Umbilical cord (tissue), 2 donors: ENCODE measurements around the gene C14orf132. TPM values are rescaled to one million over a fixed set of nuclear protein-coding genes. Genes with fewer than 3 reads are reported as not detected.

Source experiments
- DNase-seq: peaks from one replicate; pipeline ENCODE4 v3.0.0-alpha.2; 2015; ENCODE audit warnings: low spot score
- total RNA-seq: library from RNA; depleted of rRNA; stranded (reverse); fragments of >200 nt; gene quantifications from one replicate; pipeline ENCODE4 v1.2.3, GENCODE V29; 2014; ENCODE audit warnings: low replicate concordance; ENCODE audit not compliant: insufficient read depth

Gene C14orf132
- total RNA-seq, 1 donor from 2014 or later: 15.2 TPM

DNA sequence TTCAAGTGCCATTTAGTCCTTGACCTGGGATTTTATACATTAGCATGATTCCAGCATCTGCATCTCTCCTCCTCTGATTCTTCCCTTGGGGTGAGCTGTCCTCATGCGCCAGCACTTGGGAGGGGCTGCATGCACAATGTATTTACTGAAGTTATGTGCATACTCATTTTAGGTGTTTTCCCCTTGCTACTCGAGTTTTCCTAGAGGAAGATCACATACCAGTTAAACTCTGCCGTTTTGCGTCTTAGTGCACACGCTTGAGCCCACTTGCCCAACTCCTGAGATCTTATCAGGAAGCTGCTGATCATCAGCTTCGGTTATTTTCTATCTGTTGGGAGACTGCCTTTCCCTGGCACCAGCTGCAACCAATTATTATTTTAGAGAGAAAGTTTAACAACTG lies 78.8 kb downstream of the C14orf132 start:
- no peak for DNase-seq

DNA sequence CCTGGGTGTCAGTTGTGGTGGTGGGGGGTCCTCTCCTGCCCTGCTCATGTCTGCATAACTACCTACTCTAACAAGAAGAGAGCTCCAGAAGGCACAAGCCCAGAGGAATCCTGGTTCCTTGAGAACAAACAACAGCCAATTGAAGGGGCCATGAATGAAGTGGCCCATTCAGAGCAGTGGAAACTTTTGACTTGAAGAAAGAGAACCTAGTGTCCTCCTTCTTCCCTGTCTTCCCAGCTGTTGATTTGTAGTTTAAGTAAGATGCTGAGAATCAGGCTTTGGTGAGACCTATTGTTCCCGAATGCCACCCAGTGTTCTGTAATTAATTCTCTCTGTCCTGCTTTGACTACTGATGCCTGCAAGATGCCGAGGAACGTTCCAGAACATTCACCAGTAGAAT lies 79.2 kb downstream of the C14orf132 start:
- no peak for DNase-seq

DNA sequence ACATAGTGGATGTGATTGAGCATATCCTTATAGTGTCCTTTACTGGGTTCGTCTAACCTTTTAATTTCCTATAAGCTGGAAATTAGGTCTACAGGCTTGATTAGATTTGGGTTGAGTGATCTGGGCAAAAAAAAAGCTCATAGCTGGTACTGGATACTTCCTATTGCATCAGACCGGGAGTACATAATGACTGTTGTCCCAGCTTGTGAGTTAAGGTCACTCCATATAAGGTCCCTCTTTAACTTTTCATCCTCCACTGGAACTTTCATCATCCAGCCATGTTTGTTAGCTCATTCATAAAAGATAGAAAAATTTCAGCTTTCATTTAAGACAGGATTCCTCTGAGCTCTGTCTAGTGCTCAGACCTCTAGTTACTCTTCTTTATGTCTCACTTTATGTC lies 80.8 kb downstream of the C14orf132 start:
- DNase-seq: no peak

DNA sequence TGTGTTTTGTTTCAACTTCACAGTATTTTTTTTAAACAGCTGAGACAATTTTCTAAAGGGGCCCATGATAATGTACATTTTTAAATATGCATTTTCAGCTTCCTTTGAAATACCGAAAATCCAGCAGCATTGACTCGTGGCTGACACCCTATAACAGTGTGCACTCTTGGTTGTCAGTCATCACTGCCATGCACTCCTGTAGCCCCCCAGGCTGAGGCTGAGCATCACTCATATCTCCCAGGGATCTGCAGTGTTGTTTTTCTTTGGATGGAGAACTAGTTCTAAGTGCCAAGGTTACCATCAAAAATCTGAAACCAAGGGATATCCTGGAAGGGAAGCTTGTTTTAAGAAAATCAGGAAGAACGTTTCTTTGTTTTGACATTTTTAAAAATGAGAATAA lies 81.2 kb downstream of the C14orf132 start:
- no peak for DNase-seq

DNA sequence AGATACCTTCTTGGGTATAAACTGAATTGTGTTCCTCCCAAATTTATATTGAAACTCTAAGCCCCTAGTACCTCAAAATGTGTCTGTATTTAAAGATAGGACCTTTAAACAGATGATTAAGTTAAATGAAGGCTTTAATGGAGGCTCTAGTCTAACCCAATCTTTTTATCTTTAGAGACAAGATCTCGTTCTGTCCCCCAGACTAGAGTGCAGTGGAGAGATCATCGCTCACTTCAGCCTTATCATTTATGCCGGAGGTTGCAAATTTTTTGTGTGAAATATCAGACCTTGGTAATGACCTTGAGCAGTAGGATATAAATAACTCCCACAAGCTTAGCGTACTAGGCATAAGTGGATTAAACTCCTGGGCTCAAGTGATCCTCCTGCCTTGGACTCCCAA lies 81.8 kb downstream of the C14orf132 start:
- peak; percentile 40 for DNase-seq

DNA sequence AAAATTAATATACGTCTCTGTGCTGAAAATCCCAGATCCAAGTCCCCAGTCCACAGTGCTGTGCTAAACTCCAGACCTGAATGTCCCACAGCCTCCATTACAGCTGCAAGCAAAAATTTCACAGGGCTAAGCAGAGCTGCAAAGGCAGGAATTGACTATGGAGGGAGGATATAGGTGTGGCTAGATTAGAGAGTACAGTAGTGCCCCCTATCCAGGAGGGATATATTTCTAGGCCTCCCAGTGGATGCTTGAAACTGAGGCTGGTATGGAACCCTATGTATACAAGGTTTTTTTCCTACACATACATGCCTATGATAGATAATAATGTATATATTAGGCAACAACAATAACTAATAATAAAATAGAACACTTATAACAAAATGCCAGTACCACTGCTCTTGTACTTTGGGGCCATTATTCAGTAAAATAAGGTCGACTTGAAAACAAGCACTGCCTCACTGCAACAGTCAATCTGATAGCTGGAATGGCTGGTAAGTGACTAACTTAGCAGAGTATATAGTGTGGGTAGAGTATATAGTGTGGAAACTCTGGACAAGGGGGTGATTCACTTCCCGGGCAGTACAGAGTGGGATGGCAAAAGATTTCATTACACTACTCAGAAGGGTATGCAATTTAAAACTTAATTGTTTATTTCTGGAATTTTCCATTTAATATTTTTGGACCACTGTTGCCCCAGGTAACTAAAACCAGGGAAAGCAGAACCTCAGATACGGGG lies 82.7 kb downstream of the C14orf132 start:
- DNase-seq: no peak

DNA sequence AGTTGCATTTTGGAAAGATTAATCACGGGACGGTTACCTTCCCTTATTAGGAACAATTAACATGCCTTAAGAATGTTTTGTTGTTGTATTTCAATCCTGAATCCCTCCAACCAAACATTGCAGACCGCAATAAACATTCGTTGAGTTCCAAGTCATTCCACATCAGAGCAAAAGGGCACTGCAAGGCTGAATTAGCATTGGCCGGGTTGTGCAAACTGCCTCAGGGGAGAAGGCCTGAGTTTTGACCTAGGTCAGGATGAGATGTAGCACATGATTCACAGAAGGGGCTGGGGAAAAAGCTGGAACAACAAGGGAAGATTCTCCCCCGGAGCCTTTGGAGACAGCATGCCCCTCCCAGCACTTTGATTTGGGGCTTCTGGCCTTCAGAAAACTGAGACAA lies 83.3 kb downstream of the C14orf132 start:
- DNase-seq: no peak

DNA sequence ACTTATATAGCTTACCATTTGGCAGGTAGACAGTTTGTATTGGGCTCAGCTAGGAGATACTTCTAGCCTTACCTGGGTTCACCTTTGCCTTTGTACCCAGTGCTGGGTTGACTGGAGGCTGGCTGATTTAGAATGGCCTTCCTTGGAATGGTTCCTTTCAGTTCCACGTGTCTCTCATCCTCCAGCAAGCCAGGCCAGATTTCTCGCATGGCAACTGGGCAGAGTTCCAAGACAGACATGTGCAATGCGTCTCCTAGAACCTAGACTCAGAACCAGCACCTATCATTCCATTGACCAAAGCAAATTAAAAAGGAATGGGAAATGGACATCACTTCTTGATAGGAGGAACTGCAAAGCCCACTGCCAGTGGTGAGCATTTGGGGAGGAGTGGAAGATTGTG lies 86.4 kb downstream of the C14orf132 start:
- DNase-seq: peak; percentile 43

DNA sequence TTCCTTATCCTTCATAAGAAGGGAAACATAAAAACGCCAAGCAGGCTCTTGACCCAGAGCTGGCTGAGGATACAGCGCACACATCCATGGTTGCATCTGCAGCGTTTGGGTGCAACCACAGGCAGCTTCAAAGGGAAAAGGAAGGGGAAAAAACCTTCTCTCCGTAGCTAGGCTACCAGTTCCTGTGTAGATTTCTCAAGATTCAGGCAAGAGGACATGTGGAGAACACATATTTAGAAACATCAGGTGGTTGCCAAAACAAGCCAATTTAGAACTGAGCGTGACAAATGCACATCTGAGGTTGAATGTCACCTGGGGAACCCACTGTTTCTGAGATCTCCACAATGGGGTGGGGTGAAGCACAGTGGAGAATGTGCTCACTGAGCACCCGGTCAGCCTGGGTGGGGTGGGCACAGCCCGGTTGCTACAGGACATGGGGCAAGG lies 87.2 kb downstream of the C14orf132 start:
- no peak for DNase-seq

DNA sequence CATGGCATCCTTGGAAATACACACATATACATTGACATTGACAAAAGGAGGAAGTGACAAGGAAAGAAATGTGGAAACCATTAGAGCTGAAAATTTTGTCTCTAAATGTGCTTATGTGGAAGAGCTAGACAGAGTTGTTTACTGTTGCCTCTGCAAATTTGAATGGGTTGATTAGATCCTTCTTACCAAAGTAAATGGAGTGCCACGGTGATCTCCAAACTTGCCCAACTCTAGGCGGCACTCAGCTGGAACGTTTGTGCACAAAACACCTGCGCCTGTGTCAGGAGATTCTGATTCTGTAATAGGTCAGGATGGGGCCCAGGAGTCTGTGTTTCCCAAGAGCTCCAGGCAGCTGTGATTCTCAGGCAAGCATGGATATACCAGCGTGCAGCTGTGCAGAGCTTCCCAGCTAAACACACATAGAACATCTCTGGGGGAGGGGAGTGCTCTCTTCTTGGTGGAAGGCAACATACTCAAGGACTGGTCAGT lies 87.7 kb downstream of the C14orf132 start:
- no peak for DNase-seq

DNA sequence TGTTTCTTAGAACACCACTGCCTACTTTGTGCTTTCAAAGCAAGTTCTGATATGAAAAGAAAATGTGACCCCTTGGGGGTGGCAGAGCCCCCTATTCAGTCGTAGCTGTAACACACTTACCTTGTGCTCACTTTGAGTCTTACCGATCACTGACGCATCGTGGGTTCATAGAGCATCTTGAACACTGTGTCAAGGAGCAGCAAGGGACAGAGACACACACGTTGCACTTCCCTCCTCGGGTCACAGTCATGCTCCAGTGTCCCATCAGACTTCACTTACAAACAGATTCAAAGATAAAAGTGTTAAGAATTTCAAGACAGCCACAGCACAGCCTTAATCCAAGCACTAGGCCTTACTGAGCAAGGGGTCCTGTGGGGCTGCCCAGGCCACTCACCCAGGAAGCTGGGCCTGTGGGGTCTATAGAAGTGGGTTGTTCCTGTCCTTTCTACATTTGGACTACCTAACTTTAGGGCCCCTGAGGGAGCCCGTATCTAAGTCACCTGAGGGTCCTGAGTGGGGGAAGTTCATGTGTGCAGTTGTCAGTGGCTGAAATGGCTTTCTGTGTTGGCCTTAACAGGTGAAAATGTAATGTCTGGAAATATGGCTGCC lies 90.1 kb downstream of the C14orf132 start:
- DNase-seq: no peak

DNA sequence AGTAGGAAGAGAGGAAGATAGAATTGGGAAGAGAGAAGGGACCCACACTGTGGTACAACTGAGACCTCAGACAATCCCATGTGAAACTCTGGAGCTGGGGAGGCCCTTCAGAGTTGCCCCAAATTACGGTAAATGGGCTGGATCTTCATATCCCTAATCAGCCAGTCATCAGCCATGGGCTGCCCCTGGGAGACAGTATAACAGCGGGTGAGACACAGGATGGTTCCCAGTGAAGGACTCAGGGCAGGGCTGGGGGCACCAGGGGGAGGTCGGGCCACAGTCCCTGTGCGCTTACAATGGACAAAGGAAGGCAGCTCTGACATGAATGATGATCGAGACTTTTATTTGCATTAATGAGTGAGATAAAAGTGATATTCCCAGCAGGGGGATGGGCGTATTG lies 91.2 kb downstream of the C14orf132 start:
- no peak for DNase-seq

DNA sequence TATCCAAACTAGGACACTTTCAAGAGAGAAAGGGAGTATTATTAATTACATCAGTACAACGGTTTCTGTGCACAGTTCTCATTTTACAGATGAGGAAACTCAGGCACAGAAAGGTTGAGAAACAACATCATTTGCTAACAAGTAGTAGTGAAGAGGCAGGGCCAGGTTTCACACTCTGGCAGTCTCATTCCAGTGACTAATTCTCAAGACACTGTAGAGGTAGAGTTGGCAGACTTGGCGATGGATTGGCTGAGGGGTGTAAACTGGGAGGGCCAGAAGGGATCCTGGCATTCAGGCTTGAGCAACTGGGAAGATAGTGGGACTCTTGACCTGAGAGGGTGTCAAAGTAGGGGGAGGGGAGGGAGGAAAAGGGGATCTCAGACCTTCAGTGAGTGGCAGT lies 91.7 kb downstream of the C14orf132 start:
- no peak for DNase-seq

DNA sequence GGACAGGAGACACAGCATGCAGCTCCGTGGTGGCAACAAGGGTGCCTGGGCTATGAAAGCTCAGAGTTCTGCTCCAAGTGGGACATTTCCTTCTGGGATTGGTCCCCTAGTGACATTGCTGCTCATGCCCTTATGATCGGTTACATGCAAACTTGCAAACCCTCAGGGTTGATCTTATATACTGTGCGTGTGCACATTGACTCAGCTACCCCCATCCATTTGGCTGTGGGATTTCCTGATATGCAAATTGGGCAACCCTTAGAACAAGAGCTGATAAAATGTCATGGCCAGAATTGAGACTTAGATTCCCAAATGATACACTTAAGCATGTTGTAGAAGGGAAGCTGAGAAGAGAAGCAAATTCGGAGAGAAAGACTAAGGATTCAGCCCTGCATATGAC lies 92.7 kb downstream of the C14orf132 start:
- no peak for DNase-seq

DNA sequence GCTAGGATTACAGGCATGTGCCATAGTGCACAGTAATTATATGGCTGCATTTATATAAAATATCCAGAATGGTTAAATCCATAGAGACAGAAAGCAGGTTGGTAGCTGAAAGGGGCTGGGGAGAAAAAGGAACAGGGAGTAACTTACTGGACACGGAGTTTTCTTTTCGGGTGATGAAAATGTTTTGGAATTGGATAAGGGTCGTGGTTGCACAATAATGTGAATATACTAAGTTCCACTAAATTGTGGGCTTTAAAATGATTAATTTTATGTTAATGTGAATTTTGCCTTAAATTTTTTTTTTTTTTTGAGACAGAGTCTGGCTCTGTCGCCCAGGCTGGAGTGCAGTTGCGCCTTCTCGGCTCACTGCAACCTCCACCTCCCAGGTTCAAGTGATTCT lies 95.3 kb downstream of the C14orf132 start:
- no peak for DNase-seq

DNA sequence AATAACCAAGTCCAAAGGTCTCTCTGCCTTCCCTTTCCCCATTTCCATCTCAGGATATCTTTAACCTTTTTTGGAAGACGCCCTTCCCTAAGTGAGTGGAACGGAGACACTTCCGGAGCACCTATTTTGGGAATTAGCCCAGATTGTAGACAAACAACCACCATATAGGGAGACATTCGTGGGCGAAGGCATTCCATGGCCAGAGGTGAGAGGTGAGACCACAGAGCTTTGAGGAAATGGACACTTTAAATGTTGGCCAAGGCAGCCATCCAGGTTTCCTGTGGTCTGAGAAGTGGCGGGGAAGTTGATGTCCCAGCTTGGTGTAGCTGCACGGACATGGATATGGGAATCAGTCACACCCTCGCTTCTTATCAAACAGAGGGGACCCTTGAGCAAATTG lies 96.1 kb downstream of the C14orf132 start:
- no peak for DNase-seq

DNA sequence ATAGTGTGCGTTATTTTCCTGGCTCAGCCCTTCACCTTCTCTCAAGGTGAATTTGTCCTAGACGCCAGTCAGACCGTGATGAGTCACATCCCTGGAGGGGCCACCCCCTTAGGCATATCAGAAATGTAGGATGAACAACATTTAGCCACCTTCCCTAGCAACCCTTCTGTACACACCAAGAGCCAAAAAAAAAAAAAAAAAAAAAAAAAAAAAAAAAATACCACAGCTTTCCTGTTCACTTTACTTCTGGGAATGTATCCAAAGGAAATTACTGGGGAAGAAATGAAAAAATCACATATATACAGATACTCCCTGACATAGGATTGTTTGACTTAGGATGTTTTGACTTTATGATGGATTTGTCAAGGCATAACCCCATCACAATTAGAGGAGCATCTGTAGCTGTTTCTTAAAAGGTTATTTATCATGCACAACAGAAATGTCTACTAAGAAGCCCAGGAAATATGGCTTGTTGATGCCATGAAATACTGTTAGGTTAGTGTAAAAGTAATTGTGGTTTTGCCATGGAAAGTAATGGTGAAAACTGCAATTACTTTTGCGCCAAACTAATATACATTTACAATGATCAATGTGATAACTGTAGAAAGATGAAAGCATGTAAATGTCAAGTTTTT lies 97.3 kb downstream of the C14orf132 start:
- peak; percentile 70 for DNase-seq

DNA sequence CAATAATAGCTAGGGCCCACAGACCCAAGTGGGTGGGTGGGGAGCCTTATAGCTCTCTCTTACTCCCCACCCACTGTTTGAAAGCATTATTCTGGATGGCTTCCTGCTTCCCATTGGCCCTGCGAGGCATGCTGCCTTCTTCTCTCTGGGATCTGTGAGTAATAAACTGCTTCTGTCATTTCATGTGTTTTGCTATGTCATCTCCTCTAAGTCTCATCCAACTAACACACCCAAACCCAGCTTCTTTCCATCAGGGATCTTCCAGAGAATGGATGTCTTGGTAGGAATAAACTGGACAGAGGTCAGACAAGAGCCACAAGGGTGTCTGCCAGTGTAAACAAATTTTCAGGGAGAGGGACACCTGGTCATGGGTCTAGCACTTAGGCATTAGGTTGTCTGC lies 99.1 kb downstream of the C14orf132 start:
- no peak for DNase-seq

DNA sequence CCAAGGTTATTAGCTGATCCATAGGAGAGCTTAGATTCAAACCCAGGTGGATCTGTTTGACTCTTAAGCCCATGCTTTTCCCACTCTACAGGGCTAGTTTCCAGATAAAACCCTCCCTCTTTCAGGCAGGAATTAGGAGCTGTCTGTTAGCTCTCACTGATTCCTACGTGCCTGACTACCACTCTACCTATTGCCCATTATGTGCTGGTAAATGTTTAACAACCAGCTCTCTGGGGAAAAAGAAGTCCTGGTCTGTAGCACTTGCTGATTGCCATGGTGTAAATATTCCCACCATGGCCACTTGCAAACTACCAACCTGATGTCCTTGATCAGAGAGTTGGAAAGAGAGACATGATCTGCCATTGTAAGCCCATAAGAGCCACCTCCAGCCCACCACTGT lies 100.0 kb downstream of the C14orf132 start:
- DNase-seq: no peak

DNA sequence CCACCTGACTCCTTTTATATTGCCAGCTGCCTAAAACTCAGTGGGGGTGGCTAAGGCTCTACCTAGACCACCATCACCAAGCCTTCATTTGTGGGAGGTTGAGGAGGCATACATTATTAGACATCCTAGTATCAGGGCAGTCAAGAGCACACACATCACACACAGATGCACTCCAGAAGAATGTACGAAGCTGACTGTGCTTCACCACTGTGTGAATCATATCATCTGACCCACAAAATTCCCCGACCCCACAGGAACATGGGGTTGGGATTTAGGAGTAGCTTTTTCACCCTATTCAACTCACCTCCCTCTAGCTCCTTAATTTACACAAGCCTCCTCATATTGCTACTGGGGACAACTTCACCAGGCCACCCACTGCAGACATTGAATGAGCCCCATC lies 100.7 kb downstream of the C14orf132 start:
- no peak for DNase-seq

DNA sequence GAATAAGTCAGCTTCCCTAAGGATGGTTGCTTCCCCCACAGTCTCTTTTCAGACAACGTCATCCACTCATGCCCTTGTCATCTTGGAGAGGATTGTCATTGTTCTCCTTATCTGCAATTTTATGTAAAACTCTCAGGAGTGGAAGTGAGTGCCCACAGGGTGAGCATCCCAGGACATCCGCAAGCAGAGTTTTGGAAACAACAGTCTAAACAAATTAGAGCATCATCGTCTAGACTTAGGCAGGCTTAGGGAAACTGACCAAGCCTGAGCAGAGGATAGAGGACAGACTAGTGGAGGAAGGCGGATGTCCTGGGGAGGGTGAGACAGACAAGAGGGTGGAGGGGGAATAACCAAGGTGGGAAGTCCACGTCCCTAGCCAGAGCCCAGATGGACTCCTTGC lies 101.8 kb downstream of the C14orf132 start:
- no peak for DNase-seq
